Left ventricle myocardium inferior (tissue), 1 donor: ENCODE measurements around the gene IGSF9B. TPM values are rescaled to one million over a fixed set of nuclear protein-coding genes. Genes with fewer than 3 reads are reported as not detected.

Experiments
- DNase-seq: peaks from one replicate; pipeline ENCODE4 v3.0.0-alpha.2; 2020
- H3K27ac ChIP-seq: fragments of 200-600 bp; replicated peaks from 2 replicates; pipeline ENCODE4 v1.8.0; 2021
- H3K27me3 ChIP-seq: fragments of 200-600 bp; 2 replicates; pipeline ENCODE4 v1.8.0; 2021; ENCODE audit warnings: low read depth
- H3K36me3 ChIP-seq: fragments of 200-600 bp; 2 replicates; pipeline ENCODE4 v1.8.0; 2021
- H3K4me1 ChIP-seq: fragments of 200-600 bp; 2 replicates; pipeline ENCODE4 v1.8.0; 2021
- H3K4me3 ChIP-seq: fragments of 200-600 bp; 2 replicates; pipeline ENCODE4 v1.8.0; 2021; ENCODE audit warnings: mild to moderate bottlenecking, moderate library complexity
- H3K9me3 ChIP-seq: fragments of 200-600 bp; replicated peaks from 2 replicates; pipeline ENCODE4 v1.8.0; 2021
- intact Hi-C: fragments of 100-400 bp; cut with micrococcal nuclease; formaldehyde crosslinking; loops from one replicate; pipeline ENCODE4 v1.11.0; 2022
- total RNA-seq: library from RNA; stranded (reverse); fragmentation: NEBNext Ultra II Directional; extraction: Animal tissue kit (Norgen Biotek cat#: 25700); gene quantifications from one replicate; pipeline ENCODE4 v1.2.1, GENCODE V29; 2021
- TF ChIP-seq, protein P1 (sequence below): fragments of 200-600 bp; IDR thresholded peaks from 2 replicates; pipeline ENCODE4 v1.8.0; 2021; ENCODE audit warnings: antibody characterized with exemption, mild to moderate bottlenecking, borderline replicate concordance
- donor health status: DM: no; HTN: yes; CAD: no; lungs with severe emphysema.

Gene IGSF9B
- total RNA-seq, 1 donor from 2014 or later = 44.1 TPM

DNA sequence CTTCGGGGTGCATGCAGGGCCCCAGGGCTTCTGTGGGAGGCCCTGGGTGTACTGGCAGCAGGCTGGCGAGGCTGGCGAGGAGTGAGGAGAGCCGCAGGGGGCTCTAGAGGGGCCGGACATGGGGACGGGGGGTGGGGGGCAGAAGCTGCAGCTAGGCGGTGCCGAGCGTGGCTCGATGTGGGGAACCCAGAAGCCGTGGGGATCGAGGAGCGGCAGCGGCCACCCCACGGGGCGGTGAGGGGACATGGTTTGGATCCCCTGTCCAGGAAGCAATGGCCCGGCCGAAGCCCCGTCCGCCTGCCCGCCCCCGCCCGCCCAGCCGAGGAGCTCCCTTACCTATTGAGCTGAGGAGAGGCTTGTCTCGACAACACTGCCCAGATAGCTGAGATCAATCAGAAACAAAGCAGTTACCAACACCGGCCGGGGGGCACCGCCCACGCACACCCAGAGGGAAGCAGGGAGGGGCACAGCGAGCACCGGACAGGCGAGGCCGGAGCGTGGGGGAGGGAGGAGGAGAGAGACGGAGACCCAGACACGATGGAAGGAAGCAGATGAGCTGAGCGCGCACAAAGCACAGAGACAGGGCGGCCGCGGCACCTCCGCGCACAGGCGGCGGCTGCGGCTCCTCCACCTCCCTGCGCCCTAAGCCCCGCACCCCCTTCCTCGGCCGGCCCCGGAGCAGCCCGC lies 38.7 kb downstream of the IGSF9B start:
- Histone ChIP-seq H3K27me3 (peaks cover 6% of the 10 kb centered on the region), H3K36me3 (peaks cover 62% of the 10 kb centered on the region), H3K4me3 (no peak overlapping the region), H3K4me1 (no peaks in the 10 kb centered on the region), H3K9me3 (no peaks in the 10 kb centered on the region), H3K27ac (no peak overlapping the region)
- TF ChIP-seq, protein P1, sequence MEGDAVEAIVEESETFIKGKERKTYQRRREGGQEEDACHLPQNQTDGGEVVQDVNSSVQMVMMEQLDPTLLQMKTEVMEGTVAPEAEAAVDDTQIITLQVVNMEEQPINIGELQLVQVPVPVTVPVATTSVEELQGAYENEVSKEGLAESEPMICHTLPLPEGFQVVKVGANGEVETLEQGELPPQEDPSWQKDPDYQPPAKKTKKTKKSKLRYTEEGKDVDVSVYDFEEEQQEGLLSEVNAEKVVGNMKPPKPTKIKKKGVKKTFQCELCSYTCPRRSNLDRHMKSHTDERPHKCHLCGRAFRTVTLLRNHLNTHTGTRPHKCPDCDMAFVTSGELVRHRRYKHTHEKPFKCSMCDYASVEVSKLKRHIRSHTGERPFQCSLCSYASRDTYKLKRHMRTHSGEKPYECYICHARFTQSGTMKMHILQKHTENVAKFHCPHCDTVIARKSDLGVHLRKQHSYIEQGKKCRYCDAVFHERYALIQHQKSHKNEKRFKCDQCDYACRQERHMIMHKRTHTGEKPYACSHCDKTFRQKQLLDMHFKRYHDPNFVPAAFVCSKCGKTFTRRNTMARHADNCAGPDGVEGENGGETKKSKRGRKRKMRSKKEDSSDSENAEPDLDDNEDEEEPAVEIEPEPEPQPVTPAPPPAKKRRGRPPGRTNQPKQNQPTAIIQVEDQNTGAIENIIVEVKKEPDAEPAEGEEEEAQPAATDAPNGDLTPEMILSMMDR = no peak
- DNase-seq = no peak
- intact Hi-C loops = no loop called here

DNA sequence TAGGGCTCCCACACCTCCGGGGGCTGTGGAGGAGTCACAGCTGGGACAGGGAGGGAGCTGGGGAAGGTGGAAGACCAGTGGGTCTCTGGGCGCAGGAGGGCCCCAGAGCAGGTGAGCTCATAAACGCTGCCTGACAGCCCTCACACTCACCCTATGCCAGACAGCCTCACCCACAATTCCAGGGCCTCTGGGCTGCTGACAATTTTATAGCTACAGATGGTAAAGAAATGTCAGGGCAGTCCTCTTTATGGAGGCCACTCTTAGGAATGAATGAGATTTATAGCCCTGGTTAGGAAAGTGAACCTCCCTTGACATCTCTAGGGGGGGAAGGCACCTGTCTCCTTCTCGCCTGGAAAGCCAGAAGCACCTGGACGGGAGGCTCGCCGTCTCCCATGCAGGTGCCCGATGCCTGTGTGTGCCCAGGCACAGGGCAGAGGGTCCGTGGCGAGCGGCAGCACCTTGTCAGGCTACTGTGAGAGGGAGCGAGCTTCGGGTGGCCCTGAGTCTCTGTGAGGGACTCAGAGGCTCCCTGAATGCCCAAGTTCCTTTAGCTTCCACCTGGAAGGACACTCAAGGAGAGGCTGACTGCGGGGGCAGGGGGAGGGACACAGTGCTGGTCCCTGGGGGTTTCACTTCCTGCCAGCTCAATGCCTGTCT lies 39.9 kb downstream of the IGSF9B start:
- no peaks in the 10 kb centered on the region for H3K9me3 ChIP-seq
- DNase-seq = no peak
- H3K4me1 ChIP-seq = peaks cover 3% of the 10 kb centered on the region
- TF ChIP-seq, protein P1 = no peak
- H3K27ac ChIP-seq = no peak overlapping the region
- intact Hi-C loops = no loop called here
- peaks cover 61% of the 10 kb centered on the region for H3K36me3 ChIP-seq
- peaks cover 6% of the 10 kb centered on the region for H3K27me3 ChIP-seq
- H3K4me3 ChIP-seq = no peak overlapping the region

DNA sequence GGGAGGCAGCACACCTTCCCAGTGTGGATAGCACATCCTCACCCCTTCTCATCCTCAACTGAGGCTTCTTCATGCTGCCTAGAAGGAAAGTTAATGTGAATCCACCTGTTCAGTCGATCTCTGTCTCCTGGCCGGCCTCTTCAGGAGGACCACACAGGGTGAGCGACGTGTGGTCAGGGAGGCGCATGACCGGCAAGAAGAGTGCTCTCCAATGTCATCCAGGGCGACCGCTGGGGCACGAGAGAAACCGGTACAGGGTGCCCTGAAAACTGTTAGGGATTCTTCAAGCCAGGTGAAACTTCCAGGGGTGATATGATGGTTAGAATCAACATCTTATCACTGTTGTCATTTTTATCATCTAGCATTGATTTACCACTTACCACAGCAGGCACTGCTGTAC lies 43.0 kb downstream of the IGSF9B start:
- DNase-seq = no peak
- Histone ChIP-seq H3K4me3 (no peak overlapping the region), H3K4me1 (peaks cover 7% of the 10 kb centered on the region), H3K27me3 (no peaks in the 10 kb centered on the region), H3K36me3 (peaks cover 55% of the 10 kb centered on the region), H3K9me3 (no peaks in the 10 kb centered on the region), H3K27ac (no peak overlapping the region)
- TF ChIP-seq, protein P1 = no peak
- intact Hi-C loops = no loop called here

DNA sequence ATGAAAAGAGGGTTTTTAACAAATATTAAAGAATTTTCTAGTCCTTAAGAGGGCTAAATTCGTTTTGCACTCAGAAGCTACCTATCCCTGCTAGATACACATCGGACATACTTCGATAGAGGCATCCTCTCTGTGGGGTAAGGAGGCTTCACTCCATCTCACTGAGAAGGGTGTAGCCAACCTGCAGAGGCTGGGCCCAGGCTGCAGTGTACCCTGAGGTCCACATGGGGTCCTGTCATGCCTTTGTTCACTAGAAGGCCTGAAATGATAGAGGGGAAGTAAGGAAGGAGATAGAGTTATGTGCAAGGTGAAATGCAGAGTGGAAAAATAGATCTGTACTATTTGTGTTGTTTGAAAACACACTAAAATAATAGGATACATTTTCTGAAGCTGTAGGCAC lies 45.6 kb downstream of the IGSF9B start:
- no peak for DNase-seq
- peaks cover 7% of the 10 kb centered on the region for H3K4me1 ChIP-seq
- intact Hi-C loops = no loop called here
- TF ChIP-seq, protein P1 = no peak
- no peak overlapping the region for H3K4me3 ChIP-seq
- H3K9me3 ChIP-seq = no peaks in the 10 kb centered on the region
- H3K27me3 ChIP-seq = no peaks in the 10 kb centered on the region
- peaks cover 76% of the 10 kb centered on the region for H3K36me3 ChIP-seq
- no peak overlapping the region for H3K27ac ChIP-seq

DNA sequence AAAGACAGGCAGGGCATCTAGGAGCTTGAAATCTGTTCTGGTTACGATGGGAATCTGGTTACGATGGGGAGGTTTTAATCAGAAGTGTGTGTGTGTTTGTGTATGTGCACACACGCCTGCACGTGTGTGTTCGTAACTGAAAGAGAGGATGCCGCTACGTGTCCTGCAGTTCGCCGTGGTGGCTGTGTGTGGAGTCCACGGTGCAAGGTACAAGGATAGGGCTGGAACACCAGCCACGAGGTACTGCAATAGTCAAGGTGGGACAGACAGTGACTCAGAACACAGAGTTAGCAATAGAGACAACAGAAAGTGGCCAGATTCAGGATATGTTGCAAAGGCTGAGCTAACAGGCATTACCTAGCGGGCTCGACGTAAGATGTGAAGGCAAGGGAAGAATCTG lies 46.7 kb downstream of the IGSF9B start:
- DNase-seq = no peak
- no peaks in the 10 kb centered on the region for H3K27me3 ChIP-seq
- no peak overlapping the region for H3K4me3 ChIP-seq
- intact Hi-C loops = no loop called here
- peaks cover 7% of the 10 kb centered on the region for H3K4me1 ChIP-seq
- TF ChIP-seq, protein P1 = no peak
- H3K9me3 ChIP-seq = no peaks in the 10 kb centered on the region
- peaks cover 81% of the 10 kb centered on the region for H3K36me3 ChIP-seq
- no peak overlapping the region for H3K27ac ChIP-seq
